Ishikawa (cell line): ENCODE results near the gene GNGT1.

Source experiments
- CEBPB ChIP-seq: IDR thresholded peaks from 2 replicates; pipeline ENCODE4 v1.6.1; 2012
- CREB1 ChIP-seq: IDR thresholded peaks from 2 replicates; pipeline ENCODE4 v1.6.1; 2012; ENCODE audit warnings: low read depth
- EGR1 ChIP-seq: IDR thresholded peaks from 2 replicates; pipeline ENCODE4 v1.6.1; 2012
- EP300 ChIP-seq: IDR thresholded peaks from 2 replicates; pipeline ENCODE4 v1.6.1; 2012; ENCODE audit warnings: borderline replicate concordance
- FOXM1 ChIP-seq: IDR thresholded peaks from 2 replicates; pipeline ENCODE4 v1.6.1; 2012; ENCODE audit warnings: low read depth, borderline replicate concordance
- MAX ChIP-seq: IDR thresholded peaks from 2 replicates; pipeline ENCODE4 v1.6.1; 2012
- NFIC ChIP-seq: IDR thresholded peaks from 2 replicates; pipeline ENCODE4 v1.6.1; 2012
- RAD21 ChIP-seq: IDR thresholded peaks from 2 replicates; pipeline ENCODE4 v1.6.1; 2012; ENCODE audit warnings: low read depth
- REST ChIP-seq: IDR thresholded peaks from 2 replicates; pipeline ENCODE4 v1.6.1; 2012; ENCODE audit warnings: low read depth, mild to moderate bottlenecking
- TAF1 ChIP-seq: IDR thresholded peaks from 2 replicates; pipeline ENCODE4 v1.6.1; 2012; ENCODE audit warnings: low read depth, mild to moderate bottlenecking
- TCF12 ChIP-seq: IDR thresholded peaks from 2 replicates; pipeline ENCODE4 v1.6.1; 2012; ENCODE audit warnings: low read depth
- TEAD4 ChIP-seq: IDR thresholded peaks from 2 replicates; pipeline ENCODE4 v1.6.1; 2012
- USF1 ChIP-seq: IDR thresholded peaks from 2 replicates; pipeline ENCODE4 v1.6.1; 2012
- YY1 ChIP-seq: IDR thresholded peaks from 2 replicates; pipeline ENCODE4 v1.6.1; 2012; ENCODE audit warnings: low read depth
- ZBTB7A ChIP-seq: IDR thresholded peaks from 2 replicates; pipeline ENCODE4 v1.6.1; 2012; ENCODE audit warnings: low read depth

Gene GNGT1

DNA sequence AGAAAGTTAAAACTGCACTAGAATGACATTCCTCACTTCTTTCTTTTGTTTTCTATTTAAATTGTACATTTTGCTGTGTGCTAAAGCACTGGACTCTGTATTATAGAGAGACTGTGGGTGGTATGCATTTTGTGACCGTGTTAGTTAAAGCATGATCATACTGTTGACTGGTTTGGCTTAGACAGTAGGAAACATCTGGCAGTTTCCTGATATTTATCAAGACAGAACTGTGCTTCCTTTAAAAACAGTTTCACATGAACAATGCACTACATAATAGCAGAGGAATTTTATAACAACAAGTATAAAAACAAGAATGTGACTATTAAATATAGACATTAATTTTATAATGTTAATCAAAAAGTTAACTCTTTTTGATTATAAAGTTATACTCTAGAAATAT, 38.3 kb downstream of the GNGT1 start:
- TF ChIP-seq CEBPB (no peak), MAX (no peak), YY1 (no peak), CREB1 (no peak), REST (no peak), ZBTB7A (no peak), TAF1 (no peak), TEAD4 (no peak), NFIC (no peak), EGR1 (no peak), RAD21 (no peak), TCF12 (no peak), USF1 (no peak), EP300 (no peak), FOXM1 (no peak)

- TF ChIP-seq MAX: no peak
- no peak for TF ChIP-seq ZBTB7A
- no peak for TF ChIP-seq EGR1
- TF ChIP-seq TAF1: no peak
- no peak for TF ChIP-seq USF1
- no peak for TF ChIP-seq EP300
- TF ChIP-seq RAD21: no peak
- TF ChIP-seq CREB1: no peak
- TF ChIP-seq REST: no peak
- no peak for TF ChIP-seq FOXM1
- TF ChIP-seq TEAD4: no peak
- TF ChIP-seq NFIC: no peak
- TF ChIP-seq CEBPB: no peak
- TF ChIP-seq TCF12: no peak
- TF ChIP-seq YY1: no peak
Measured at GRCh38 chr7:93945083-93945482, 38.7 kb downstream of the GNGT1 start.

GRCh38 chr7:93945756-93946535, 39.6 kb downstream of the GNGT1 start:
- TF ChIP-seq TEAD4 (no peak), MAX (no peak), NFIC (no peak), REST (no peak), EGR1 (no peak)

DNA sequence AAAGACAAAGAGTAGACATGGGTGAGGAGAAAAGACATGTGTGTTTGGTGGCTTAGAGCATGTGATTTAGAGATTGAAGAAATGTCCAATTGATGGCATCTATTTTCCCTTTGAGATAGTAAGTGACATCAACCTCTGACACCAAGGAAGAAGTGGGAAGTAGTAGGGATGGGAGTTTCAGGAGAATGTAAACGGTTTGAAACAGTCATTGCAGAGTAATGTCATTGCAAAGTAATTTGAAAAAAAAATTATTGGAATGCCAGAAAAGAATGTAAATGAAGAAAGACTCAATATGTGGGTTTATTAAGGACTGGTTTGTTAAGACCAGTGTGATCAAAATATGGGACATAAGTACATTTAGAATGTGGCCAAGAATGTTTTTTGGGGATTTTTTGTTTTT, 41.7 kb downstream of the GNGT1 start:
- TF ChIP-seq EP300: no peak
- TF ChIP-seq RAD21: no peak
- TF ChIP-seq FOXM1: no peak
- no peak for TF ChIP-seq CEBPB
- no peak for TF ChIP-seq CREB1
- no peak for TF ChIP-seq REST
- TF ChIP-seq TAF1: no peak
- no peak for TF ChIP-seq EGR1
- TF ChIP-seq MAX: no peak
- no peak for TF ChIP-seq TEAD4
- no peak for TF ChIP-seq ZBTB7A
- TF ChIP-seq NFIC: no peak
- no peak for TF ChIP-seq USF1
- no peak for TF ChIP-seq YY1
- TF ChIP-seq TCF12: no peak
